ENCODE results near the gene ANKRD50. TPM values are rescaled to one million over a fixed set of nuclear protein-coding genes. Genes with fewer than 3 reads are reported as not detected.

The ANKRD50 gene
- total and polyA plus RNA-seq, 2 of the 4 experiments (the other 2 are of a cell fraction) = 8.1 to 35.3 TPM

DNA sequence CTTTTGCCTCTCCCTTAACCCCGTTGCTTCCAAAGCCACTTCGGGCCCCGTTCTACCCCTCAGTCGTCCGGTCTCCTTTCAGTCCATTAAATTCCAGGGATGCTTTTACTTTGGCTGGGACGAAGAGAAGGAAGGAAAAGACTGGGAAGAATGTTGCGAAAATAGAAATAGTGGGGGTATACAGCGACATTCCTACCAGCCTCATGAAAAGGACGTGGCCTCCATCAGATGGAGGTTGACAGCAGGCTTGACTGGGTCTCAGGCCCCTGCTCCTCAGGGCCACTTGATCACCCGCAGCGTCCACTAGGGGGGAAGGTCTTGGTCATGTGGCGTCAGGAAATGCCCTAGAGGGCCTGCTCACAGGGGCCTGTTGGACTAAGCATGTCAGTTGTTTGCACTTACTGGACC lies 657 bp upstream of the ANKRD50 start:
- no CpG with 5 or more reads among the region's 12 CpGs for WGBS, 2 experiments (ENCODE audit: extremely low coverage in 2 of 2, insufficient read length in 1 of 2)
- Histone ChIP-seq H3K4ac (ENCODE audit: low read depth, low read length) (peak overlapping the region; percentile 97), H3K27me3 (ENCODE audit: control insufficient read depth, insufficient read depth, low read length) (no peaks in the 10 kb centered on the region), H4K20me1 (ENCODE audit: insufficient read depth, low read length) (peaks cover 17% of the 10 kb centered on the region), H2BK5ac (ENCODE audit: low read depth, low read length, poor library complexity, severe bottlenecking) (peak overlapping the region; percentile 87), H3K9me3 (ENCODE audit: control insufficient read depth, insufficient read depth, low read length) (no peaks in the 10 kb centered on the region), H4K91ac (ENCODE audit: insufficient read depth, low read depth, low read length) (peak overlapping the region; percentile 94), H2AFZ (replicated peaks; ENCODE audit: low read length, poor library complexity) (peak overlapping the region; percentile 93), H3K4me3 (ENCODE audit: insufficient read depth, low read depth, low read length) (peak overlapping the region; percentile 60), H3K9ac (ENCODE audit: low read depth, low read length) (peak overlapping the region; percentile 86), H2BK20ac (ENCODE audit: low read depth, low read length) (peak overlapping the region; percentile 36), H3K4me1 (ENCODE audit: control insufficient read depth, insufficient read depth, low read length) (peaks cover 4% of the 10 kb centered on the region), H3K27ac (ENCODE audit: insufficient read depth, low read length) (peak overlapping the region; percentile 82), H3K56ac (ENCODE audit: extremely low read depth, insufficient read depth, low read length) (peak overlapping the region; percentile 92), H3K14ac (replicated peaks; ENCODE audit: low read depth, low read length) (peak overlapping the region; percentile 99), H2BK120ac (ENCODE audit: low read depth, low read length) (peak overlapping the region; percentile 86), H2AK5ac (ENCODE audit: low read depth, low read length) (peak overlapping the region; percentile 65), H3K36me3 (ENCODE audit: control insufficient read depth, insufficient read depth, low read length) (no peaks in the 10 kb centered on the region), H4K5ac (ENCODE audit: low read depth, low read length) (peak overlapping the region; percentile 88), H3K9me1 (ENCODE audit: insufficient read depth, low read length) (peaks cover 5% of the 10 kb centered on the region), H2AK9ac (replicated peaks; ENCODE audit: low read depth, low read length, poor library complexity) (peak overlapping the region; percentile 99), H2BK15ac (ENCODE audit: low read depth, low read length) (peak overlapping the region; percentile 33; the same call in 2 of the 3 replicates), H3K4me2 (ENCODE audit: low read depth, low read length) (peak overlapping the region; percentile 59), H3K18ac (ENCODE audit: low read depth, low read length) (peak overlapping the region; percentile 90), H3K23ac (ENCODE audit: low read depth, low read length) (peak overlapping the region; percentile 94), H3K79me1 (ENCODE audit: low read depth in 1 of 2, low read length in 2 of 2) (peaks cover 10 to 22% of the 10 kb centered on the region in 2 experiments), H4K8ac (ENCODE audit: low read depth in 2 of 2, low read length in 2 of 2) (peak overlapping the region; percentile 76 to 99)
- TF ChIP-seq RAD21 (IDR thresholded peaks at IDR 0.05; ENCODE audit: low read length) (peak; percentile 47), CEBPB (IDR thresholded peaks at IDR 0.05; ENCODE audit: low read depth, low read length) (no peak), CTCF (conservative IDR thresholded peaks at IDR 0.05; ENCODE audit: low read depth, low read length) (peak; percentile 40), USF2 (IDR thresholded peaks at IDR 0.05; ENCODE audit: low read depth, low read length) (peak; percentile 71)
- DNase-seq = peak; percentile 79
- intact Hi-C loops (cut with micrococcal nuclease) (loop anchor here (2.0 to 5.0 kb wide), 3 partner anchors 229 to 570 kb away; no protein-coding TSS in a partner anchor), in situ Hi-C loops (cut with MboI; ENCODE audit: low sequenced_read_pairs) (no loop called here), dilution Hi-C loops (cut with HindIII; ENCODE audit: low sequenced_read_pairs, unreplicated experiment) (no loop called here)
- ATAC-seq (ENCODE audit: low read depth) = peak; percentile 33
- TSS peak; percentile 96 for BruUV-seq (replicated peaks)
- CTCF ChIA-PET = no interaction called here
- POLR2A ChIA-PET (ENCODE audit: unreplicated experiment) = no interaction called here

Measured in IMR-90 (cell line).